GM18498 (cell line): ENCODE data around the gene CBFA2T3.

ENCODE experiments used
- ATAC-seq: cut with Tn5 transposase; IDR thresholded peaks from one replicate; pipeline ENCODE4 v1.9.1; 2021; ENCODE audit warnings: mild to moderate bottlenecking, moderate library complexity; ENCODE audit not compliant: unreplicated experiment

Gene CBFA2T3

DNA sequence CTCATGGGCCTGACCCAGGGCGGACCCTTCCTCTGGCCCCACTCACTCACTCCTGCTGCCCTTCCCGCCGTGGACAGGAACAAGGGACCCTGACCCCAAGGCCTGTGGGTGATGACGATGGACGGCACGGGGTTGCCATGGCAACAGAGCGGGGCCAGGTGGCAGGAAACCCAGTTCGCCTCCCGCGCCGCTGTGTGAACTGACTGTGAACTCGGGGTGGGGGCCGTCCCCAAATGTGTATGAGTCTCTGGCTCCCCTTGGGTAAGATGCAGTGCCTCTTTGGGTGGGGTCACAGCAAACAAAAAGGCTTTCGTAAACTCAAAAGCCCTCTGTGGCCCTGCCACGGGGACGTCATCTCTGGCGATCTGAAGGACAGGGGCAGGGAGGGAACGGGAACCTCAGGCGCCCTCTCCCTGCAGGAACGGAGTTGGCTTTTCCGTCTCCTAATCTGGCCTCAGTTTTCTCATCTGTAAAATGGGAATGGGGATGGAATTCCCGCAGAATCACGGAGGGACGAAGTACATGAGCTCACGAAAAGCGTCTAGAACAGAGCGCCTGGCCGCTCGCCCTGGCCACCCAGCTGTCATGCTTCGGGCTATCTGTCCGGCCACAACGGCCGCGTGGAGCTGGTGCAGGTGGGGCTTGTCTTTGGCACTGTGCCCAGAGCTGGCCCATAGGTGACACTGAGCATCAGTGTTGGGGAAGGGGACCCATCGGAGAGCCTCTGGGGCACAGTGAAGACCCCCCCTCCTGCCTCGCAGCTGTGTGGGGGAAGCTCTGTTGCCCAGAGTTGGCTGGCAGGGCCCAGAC lies 65.7 kb downstream of the CBFA2T3 start:
- no peak for ATAC-seq

DNA sequence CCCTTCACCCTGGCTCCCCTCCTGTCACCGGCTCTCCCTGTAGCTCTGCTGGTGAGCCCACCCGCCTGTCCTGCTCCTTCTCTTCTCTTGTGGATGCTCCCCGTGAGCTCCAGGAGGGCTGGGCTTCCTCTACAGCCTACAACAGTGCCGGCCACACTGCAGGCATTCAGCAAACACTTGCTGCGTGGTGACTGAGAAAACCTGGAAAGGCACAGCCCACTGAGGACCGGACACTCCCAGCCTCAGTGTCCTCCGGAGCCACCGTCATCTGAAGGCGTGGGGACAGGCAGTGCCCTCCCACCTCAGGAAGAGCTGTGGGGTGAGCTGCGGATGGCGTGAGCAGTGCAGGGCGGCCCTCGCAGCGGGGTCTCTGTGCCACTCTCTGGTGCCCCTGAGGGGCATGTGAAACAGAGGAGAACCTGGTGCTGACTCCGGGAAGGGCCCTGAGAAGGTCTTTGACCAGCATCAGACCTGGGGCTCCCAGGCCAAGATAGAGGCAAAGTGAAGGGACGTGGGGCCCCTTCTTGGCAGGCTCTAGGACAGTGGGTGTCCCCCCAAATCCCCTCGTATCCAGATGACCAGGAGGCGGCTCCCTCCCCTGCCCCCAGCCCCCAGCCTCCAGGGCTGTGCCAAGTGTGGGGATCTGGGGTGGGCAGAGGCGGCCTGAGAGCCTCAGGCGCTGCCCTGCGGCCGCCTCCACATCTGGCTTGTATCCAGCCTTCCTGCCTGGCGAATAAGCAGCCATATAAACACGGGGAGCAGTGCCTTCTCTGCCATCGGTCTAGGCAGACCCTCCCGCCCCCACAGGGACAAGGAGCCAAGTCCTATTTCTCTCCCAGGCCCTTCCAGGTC lies 66.5 kb downstream of the CBFA2T3 start:
- no peak for ATAC-seq

DNA sequence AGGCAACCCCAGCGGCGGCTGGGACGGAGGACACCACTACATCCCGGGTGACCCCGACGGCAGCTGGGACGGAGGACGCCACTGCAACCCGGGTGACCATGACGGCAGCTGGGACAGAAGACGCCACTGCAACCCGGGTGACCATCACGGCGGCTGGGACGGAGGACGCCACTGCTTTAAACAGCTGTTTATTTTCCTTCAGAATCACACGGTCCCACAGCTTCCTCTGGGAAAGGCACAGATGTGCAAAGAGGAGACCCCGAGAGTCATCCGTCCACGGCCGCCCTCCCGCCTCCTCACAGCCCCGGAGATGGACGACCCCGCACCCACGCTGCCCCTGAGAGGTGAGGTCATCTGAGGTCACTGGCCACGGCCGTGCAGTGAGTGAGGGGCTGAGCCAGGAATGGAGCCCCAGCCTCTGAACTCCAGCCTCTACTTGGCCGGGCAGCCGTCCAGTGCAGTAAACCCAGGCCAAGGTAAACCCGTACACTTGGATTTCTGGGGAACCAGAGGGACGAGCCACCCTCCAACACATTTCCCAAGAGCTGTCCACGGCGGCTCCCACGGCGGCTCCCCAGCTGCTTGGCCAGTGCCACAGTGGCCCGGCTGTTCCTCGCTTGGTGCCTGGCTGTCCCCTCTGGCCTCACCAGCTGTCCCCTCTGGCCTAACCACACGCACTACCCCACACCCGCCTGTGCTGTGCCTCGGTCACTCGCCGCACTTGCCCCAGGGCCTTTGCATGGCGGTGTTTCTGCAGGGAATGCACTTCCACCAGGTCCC lies 67.4 kb downstream of the CBFA2T3 start:
- no peak for ATAC-seq

DNA sequence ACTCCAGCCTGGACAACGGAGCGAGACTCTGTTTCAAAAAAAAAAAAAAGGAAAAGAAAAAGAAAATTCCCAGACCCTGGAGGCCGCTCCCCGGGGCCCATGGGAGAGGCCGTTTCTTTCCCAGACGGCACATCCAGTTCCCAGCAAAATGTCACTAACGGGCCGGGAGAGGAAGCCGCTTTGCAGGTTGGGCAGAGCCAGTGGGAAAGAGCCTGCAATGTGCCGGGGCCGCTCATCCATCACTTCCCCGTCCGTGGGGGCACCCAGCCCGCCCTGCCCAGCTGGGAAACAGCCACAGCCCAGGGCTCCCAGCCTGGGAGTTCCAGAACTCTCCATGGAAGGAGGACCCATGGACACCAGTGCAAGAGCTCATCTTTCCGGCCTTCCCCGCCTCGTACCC lies 68.7 kb downstream of the CBFA2T3 start:
- ATAC-seq = no peak

DNA sequence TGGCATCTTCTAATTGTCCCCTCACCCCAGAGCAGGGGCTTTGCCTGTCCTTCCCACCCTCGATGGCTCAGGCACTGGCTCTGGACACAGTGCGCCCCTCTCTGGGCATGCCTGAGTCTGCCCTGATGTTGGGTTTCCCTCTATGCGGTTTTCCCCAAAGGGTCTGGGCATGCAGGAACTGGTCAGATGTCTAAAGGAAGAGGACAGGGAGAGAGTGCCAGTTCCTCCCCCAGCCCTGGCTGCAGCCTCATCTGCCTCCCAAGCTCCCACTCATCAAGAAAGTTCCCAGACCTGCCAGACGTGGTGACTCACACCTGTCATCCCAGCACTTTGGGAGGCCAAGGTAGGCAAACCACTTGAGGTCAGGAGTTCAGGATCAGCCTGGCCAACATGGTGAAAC lies 69.2 kb downstream of the CBFA2T3 start:
- ATAC-seq = no peak

DNA sequence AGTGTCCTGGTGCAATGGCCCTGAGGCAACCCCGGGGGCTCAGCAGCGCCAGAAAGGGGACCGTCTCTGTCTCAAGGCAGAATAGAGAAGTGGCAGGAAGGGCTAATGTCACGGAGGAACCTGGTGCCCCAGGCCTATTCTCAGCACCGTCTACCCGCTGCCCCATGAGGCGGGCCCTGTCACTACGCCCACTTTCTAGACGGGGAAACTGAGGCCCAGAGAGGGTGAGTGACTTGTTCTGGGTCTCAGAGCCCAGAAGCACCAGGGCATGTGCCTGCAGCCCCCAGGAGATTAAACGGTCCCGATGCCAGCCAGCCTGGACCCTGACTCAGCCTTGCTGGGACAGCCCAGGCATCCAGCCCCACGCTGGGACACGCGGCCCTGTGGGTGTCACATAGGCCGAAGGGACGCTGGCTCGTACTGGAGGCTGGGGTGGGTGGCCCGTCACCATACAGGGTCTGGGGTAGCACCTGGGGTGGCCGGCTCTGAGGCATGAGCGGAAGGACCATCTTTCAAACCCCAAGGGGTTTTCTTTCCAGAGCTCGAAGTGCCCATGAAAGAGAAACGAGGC lies 70.4 kb downstream of the CBFA2T3 start:
- ATAC-seq = no peak

DNA sequence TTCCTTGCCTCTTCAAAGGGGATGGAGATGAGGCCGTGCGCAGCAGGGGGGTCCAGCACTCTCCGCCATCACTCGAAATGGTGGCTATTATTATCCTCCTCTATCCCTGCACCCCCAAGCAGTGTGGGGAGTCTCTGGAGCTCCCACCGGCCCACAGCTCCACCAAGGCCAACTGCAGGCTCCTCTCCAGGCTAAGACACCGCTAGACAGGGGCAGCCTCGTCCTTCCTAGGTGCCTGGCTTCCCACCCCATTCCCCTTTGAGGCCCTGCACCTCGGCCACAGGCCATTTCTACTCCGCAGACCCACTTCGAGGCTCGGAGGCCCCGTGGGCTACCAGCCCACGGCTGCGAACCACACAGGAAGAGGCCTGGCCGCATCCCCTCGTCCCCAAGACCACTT lies 71.0 kb downstream of the CBFA2T3 start:
- no peak for ATAC-seq

DNA sequence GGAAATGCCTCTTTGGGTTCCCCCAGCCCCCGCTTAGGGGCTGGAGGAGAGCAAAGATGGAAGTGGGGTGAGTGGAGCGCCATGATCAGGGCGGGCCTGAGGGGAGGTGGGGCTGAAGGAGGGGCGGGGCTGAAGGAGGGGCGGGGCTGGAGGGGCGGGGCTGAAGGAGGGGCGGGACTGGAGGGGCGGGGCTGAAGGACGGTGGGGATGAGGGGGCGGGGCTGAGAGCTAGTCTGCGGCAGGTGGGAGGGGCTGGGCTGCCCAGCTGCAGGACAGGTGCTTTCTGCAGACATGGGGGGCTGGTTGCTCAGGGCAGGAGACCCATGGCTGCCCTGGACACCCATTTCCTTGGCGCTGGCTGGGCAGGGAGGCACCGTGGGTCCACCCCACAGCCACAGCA lies 71.4 kb downstream of the CBFA2T3 start:
- no peak for ATAC-seq

DNA sequence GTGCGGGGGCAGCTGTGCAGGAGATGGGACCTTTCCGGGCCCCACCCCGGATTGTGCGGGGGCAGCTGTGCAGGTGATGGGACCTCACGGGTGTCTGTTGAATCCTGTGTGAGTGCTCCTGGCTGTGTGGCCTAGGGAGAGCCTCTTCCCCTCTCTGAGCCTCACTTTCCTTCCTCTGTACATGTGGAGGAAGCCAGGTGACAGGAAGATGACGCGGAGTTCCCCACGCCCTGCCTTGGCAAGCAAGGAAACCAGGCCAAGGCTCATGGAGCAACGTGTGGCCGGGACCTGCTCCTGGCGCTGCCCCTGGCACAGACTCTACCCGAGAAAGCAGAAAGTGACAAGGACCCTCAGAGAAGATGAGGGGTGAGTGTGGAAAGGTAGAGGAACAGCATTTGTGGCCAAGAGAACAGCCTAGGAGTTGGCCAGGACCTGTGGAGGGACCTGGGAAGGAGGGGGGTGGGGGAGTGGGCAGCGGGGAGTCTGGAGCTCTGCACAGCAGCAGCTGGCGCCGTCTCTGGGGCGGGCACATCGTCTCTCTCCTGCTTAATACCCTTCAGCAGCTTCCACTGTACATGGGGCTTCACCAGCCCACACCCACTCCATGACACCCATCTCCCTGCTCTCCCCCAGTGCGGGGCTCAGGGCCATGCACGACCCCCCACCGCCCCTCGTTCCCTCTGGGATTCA lies 72.2 kb downstream of the CBFA2T3 start:
- ATAC-seq = no peak

DNA sequence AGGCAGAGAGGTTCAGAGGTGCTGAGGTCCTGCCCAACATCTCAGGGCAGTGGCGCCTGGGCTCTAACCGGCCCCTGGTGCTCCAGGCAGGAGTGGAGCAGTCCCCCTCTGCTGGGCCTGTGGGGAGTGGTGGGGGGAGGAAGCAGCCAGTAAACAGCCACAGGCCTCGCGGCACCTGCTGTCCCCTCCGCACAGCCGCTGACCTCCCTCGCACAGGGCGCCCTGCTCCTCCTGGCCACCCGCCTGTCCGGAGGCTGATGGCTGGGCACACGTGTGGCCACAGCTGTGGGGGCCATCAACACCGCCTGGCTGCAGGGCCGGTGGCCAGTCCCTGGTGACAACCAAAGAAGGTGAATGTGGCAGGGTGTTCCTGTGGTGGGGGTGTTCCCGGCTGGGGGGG lies 73.7 kb downstream of the CBFA2T3 start:
- ATAC-seq = no peak

DNA sequence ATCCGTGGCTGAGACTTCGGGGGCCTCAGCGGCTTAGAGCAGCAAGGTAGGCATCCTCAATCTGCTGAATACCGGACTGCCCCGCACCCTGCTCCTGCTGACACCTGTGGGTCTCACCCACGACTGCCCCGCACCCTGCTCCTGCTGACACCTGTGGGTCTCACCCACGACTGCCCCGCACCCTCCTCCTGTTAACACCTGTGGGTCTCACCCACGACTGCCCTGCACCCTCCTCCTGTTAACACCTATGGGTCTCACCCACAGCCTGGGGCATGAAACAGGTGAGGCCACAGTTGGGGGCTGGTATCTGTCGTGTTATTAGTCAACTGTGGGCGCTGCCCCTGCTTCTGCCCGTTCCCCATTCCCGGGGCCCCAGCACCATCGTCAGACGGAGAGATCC lies 74.3 kb downstream of the CBFA2T3 start:
- ATAC-seq = no peak

DNA sequence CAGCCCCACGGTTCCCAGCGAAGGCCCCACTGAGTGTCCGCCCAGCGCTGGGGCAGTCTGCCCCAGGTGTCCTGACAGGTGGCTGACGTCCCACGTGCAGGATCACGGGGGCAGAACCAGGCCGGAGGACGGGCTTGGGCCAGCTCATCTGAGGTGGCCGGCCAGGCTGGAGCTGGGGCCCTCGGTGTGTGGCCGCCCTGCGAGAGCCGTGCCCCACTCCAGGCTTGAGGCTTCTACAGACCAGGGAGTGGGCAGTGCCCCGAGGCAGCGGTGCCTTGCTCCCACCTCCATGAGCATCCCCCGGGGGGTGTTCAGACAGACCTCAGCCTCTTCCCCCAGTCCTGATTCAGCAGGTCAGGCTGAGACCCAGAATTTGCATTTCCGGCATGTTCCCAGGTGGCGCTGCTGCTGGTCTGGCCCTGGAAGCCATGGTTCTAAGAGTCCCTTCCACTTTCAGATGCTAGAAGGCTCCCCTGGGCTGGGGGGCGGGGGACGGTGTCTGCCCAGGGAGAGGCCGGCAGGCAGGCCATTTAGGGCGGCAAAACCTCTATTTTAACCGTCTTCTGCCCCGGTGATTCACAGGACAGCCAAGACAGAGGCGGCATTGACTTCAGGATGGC lies 75.2 kb downstream of the CBFA2T3 start:
- ATAC-seq = no peak

DNA sequence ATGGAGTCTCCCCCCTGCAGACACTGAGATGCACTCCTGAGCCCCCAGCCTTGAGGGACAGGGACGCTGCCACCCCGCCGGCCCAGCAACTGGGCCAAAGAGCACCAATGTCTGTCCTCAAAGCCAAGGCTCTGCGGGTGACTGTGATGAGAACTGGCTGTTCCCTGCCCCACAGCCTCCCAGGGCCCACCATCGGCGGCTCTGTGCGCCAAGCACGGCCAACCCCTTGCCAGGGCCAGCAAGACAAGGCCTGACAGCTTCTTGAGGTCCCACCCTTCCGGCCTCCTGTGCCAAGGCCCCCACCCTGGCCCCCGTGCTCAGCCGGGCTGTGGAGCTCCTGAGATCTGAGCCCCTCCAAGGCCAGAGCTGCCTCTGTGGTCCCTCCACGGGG lies 76.3 kb downstream of the CBFA2T3 start:
- ATAC-seq = no peak

DNA sequence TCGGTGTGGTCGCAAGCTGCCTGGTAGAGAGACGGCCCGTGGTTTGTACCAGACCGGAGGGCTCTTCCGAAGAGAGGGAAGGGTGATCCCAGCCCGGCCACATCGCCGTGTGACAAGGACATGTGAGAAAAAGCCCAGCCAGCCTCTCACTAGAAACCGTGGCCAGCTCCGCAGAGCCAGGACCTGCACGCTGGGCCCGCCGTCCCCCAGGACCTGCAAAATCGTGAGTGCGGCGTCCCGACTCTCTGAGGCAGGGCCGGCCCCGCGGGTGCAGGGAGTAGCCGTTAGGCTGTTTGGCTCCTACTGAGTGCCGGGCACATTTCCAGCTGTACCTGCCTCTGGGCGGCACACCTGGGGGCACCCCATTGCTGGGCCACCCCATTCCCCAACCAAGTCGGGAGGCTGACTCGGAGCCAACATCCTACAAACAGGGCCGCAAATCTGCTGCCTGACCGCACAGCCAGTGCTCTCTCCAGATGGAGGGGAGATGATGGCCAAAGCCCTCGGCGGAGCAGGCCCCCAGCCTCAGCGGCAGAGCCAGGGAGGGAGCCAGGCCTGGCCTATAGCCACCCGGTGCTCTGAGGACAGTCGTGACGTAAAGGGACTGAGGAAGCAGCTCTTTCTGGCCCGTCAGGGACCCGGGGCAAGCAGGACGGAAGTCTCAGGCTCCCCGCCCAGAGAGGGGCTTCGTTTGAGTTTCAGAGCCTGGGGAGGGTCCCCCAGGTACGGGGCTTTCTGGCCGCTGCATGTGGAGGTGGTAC lies 76.9 kb downstream of the CBFA2T3 start:
- ATAC-seq = no peak

DNA sequence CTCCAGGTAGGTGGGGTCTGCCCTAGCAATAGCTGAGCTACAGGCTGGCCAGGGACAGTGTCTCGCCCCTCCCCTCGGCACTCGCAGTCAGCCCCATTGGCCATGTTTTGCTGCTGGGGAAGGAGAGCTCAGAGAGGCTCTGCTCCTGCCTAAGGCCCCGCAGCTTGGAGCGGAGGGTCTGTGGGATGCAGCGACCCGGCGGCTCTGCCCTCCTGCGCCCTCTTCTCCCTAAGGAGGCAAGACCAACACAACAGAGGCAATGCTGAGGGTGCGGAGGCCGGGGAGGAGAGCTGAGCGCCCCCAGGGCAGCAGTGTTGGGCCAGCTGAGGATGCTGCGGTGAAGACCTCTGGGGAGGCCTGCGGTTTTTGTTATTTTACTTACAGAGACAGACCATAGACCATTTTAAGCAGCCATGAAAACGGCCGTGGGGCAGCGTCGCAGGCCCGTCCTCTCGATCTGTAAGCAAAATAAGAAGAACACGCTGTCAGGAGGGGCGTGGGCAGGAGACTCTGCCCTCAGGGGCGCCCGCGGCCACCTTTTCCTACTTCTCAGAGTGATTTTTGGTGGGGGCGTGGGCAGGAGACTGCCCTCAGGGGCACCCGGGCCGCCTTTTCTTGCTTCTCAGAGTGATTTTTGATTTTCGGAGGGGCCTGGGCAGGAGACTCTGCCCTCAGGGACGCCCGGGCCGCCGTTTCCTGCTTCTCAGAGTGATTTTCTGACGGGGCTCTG lies 79.1 kb downstream of the CBFA2T3 start:
- ATAC-seq = no peak

DNA sequence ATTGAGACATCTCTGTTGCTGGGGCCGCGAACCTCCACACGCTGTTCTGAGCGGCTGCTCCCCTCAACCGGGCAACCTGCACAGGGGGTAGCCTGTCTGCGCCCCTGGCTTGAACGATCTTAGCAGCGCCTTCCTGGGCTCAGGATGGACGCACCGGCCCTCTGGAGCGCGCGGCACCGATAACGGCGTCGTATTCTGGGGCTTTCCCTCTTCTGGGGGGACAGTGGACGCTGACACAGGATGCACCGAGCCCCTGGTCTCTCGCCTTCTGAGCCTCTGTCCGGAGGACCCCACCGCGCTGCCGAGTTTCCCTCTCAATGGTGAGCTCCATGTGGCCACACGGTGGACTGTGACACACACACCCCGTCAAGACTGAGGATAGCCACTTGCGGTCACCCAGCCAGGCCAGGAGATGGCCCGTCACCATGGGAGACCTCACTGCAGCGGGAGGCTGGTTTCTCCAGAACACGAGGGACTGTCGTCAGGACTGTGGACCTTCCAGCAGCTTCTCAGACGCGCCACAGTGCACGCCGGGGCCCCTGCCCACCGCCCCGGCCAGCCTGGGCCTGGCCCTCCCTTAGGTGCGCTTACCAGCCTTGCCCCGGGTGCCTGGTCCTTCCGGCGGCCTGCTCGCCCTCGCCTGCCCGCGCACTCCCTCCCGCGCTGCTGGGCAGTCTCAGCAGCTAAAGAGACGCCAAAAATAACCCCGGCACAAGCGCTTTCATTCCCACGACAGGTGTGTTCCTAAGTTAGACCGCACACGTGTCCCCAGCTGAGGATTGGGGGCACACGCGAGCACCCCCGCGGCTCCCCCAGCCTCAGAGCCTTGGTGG lies 80.6 kb downstream of the CBFA2T3 start:
- ATAC-seq = no peak

DNA sequence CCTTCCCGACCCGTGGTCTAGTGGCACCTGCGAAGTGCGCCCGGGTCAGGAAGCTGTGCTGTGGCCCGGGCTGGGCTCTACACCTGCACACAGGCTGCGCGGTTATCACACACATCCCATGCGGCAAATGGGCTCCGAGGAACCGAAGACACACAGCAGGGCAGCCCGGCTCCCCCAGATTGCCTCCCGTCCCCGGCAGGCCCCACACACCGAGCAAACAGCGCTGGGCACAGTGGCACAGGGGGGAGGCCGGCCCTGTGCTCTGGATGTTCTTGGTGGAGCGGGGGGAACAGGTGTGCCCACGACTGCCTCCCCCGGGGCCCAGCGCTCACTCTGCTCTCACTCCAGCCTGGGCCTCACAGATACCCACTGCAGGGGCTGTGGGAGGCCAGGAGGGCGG lies 81.7 kb downstream of the CBFA2T3 start:
- no peak for ATAC-seq
